Activated CD8-positive, alpha-beta memory T cell treated with anti-CD3 and anti-CD28 coated beads, Interleukin-2, amount 50 U/mL, for 24 hours (primary cell): ENCODE data around the gene NFIA.

Experiments used
- DNase-seq: peaks from one replicate; pipeline ENCODE4 v3.0.0-alpha.2; 2020; ENCODE audit errors: extremely low read depth

Gene NFIA

DNA sequence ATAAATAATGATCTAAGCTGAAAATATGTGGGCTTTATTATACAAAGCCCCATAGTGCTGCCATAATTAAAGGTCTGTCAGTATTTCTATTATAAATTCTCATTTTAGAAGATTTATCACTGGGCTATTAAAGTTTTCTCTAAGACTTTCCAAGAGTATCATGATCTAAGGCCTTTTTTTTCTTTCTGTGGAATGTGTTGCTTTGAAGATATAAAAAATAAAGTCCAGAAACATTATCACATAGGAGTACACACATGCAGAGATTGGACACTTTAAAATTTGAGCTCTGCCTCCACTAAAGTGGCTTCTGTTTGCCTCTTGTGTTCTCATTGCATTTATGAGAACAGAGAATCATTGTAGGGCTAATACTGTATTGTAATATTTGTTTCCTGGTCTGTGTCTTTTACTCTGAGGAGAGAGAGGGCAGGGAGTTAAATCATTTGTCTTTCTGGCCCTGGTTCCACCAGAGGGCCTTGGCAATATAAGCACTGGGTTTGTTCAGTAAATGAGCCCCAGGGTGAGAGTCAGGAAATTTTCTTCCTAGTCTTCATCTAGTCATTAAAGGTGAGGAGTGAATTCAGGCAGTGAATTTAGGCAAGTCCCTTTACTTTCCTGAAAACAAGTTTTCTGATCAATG is 70.2 kb downstream of the NFIA start:
- DNase-seq: no peak

DNA sequence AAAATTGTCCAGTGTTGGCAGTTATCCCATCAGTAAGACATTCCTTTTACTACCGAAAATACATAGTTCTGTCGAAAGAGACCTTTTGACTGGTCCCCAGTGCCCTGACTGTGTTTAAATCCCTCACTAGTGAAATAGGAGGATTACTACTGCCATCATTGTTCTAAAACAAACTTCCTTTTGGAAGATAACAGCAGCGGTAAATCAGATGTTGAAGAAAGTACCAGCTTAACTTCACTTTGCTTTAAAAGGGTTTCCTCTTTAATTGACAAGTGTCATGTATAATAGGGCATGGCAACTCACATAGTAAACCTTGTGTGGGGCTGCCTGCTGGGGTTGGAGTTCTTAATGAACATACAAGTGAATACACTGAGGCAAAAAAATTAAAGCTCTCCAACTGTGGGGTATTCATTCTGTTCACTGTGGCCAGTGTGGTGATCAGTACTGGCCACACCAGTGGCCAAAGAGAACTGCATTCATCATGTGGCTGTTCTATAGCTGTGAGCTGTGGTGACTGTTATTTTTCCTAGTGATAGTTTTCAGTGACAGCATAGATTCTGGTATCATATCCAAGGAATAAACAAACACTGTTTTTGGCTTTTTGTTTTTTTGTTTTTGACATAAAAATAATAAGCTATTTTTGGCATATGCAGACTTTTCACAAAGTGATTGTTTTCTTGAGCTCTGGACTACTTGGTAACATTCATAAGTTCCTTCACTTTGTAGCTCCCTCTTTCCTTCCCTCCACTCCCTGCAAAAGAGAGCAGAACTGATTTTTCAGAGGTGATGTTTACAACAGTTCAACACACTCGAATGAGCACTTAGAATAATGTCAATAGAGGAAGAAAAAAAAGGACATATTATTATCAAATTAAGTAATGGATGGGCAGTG is 74.5 kb downstream of the NFIA start:
- DNase-seq: no peak

DNA sequence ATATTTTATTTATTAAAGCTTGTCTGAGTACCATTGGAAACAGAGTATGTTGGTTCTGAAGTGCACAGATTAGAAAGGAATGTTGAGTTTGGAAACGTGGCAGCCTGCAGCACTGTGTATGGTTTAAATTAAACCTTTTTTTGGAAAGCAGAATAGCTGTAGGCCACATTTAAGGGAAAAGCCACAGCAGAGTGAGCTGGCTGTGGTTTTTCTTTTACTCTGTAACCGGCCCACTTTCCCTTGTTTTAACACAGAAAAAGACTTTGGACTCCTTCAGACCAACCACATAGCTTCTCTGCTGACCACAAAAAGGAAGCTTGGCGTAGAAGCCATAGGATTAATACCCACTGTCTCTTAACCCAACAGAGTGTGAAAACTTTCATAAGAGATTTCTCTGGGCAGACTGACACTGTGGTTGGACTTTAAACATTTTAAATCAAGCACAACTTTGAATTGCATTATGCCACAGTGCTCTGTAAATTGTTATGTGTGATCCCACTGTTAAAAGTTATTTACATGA is 75.2 kb downstream of the NFIA start:
- no peak for DNase-seq

GRCh38 chr1:61158591-61158990 is 76.2 kb downstream of the NFIA start:
- DNase-seq: no peak

- no peak for DNase-seq
Observed at GRCh38 chr1:61160526-61160925, 78.2 kb downstream of the NFIA start.

- no peak for DNase-seq
Observed at GRCh38 chr1:61162520-61163258, 80.3 kb downstream of the NFIA start.

- no peak for DNase-seq
Observed at GRCh38 chr1:61163355-61163754, 81.0 kb downstream of the NFIA start.

GRCh38 chr1:61165402-61165801 is 83.0 kb downstream of the NFIA start:
- DNase-seq: no peak

DNA sequence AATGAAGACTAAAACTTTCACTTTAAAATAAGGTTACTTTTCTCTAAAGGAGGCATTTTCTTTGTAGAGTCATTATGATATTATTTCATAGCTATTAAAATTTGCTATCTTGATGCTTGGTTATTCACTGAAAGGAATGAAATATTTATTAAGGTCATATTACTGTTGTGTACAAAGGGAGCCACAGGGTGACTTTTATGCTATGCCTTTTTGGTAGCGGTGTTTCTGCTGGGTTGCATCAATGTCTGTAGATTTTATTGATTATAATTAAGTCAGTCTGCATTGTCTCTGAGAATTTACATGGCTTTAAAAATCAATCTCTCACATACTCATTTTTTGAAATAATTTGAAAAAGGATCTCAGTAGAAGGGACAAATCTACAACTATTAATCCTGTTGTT is 84.9 kb downstream of the NFIA start:
- DNase-seq: no peak

DNA sequence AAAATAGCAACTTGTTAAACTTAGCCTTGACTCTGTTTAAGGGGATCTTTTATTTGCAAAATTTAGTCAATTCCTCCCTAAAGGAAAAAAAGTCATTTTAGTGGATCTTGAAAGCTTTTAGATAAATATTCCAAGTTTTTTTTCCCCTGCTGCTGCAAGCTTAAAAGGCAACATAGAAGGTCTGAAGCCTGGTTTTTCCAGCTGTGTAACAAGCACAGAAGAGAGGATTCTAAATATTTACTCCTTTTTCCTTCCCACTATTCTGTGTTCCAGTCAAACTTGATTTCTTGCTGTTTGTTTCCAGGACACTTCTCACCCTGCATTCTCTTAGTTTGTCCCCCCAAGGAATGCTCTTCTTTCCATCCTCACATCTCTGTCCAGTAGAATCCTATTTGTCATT is 86.7 kb downstream of the NFIA start:
- DNase-seq: no peak

GRCh38 chr1:61169634-61170033 is 87.3 kb downstream of the NFIA start:
- DNase-seq: no peak

DNA sequence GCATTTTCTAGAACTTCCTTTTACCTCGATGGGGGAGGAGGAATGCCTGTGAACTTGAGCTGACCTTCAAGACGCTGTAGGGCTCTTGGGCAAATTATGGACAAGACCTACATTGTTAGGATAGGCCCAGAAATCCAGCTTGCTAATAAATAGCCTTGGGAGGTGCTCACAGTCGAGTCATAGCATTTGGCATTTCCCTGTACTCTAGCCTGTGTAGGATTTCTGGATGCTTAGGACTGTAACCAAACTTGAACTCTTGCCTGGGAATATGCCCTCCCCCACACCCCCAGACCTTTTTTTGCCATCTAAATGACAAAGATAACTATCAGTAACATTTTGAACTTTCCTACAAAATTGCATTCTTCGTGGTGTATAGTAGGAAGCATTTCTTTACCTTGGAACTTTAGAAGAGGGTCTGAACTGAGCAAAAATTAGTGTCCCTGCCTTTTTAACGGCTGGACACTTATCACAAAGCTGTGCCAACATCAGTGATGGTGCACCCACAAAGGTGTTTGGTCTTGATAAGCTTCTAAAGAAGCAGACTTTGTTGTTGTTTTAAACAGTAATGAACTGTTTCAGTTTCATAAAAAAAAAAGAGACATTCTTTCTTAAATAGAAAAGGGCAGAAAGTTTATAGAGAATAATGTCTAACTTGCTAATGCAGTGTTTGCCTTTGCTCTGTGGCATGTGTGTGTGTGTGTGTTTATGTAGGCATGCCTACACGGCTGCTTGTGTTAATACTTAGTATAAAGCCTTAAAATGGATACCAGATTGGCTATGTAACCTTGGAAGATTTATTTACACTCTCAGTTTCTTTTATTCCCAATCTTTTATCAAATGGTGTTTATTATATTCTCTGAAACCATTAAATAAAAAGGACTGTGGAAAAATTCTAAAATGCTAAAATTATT is 88.2 kb downstream of the NFIA start:
- no peak for DNase-seq

GRCh38 chr1:61171346-61171745 is 89.0 kb downstream of the NFIA start:
- no peak for DNase-seq

DNA sequence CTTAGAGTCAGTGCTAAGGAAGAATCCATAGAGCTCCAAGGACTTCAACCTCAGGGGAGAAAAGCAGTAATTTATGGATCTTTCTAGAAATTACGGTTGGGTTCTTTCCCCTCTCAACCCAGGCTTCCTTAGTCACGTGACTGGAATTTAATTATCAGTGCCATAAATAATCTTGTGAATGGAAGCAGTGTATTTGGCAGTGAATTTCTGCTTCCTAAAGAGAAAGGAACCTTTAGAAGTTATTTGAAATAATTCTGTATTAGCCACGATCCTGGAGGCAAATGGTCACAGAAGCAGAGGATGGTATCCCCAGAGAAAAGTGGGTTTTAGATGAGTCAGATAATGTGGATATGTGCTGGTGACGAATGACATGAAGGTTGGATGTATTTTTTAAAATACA is 89.6 kb downstream of the NFIA start:
- no peak for DNase-seq

DNA sequence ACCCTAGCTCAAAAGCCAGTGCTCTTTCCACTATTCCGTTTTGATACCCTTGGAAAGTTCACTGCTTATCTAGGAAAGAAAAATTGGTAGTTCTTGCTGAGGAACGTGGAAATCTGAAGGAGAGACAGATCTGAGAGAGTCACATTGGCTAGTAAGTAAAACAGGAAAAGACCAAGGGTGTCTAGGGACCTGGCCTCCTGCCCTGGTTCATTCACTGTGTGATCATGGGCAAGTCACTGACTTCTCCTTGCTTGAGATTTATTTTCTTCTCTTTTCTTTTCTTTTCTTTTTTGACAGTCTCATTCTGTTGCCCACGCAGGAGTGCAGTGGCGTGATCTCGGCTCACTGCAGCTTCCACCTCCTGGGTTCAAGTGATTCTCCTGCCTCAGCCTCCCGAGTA is 90.8 kb downstream of the NFIA start:
- no peak for DNase-seq

GRCh38 chr1:61174060-61174795 is 91.9 kb downstream of the NFIA start:
- no peak for DNase-seq

- no peak for DNase-seq
Observed at GRCh38 chr1:61175976-61176375, 93.6 kb downstream of the NFIA start.

- no peak for DNase-seq
Observed at GRCh38 chr1:61181067-61182038, 99.0 kb downstream of the NFIA start.

DNA sequence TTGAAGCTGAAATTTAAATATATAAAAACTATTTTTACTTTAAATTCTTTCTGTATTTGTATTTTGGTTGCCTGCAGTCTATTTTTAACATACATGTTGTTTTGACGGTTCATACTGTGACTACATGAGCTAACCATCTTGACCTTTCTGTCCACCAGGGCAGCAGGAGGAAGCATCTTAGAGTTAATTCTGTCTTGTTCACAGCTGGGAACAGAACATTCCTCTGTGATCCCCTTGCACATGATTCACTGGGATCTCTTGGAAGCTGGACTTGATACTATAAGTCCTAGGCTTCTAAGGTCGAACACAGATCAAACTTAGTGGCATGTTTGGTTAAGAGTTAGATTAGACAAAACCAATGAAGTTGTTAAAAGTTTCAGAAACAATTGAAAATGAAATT is 99.7 kb downstream of the NFIA start:
- DNase-seq: no peak

DNA sequence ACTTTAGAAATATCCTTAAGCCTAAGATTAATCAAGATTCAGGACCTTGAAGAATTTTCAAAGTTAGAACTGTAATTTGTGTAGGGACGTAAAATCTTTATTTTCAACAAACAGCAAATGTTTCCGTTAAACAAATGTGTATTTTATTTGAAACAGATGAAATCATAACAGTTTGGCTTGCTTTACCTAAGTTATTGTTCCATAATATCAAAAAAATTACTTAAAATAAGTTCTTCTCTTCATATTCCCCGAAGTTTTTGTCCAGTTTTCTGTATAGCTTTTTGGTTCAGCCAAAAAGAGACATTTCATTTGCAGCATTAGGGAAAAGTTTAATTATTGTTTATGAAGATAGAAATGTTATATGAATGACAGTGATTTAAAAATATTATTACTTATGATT is 100.1 kb downstream of the NFIA start:
- DNase-seq: no peak
